Neural progenitor cell (in vitro differentiated cells): ENCODE data around the gene RPH3AL. TPM values are rescaled to one million over a fixed set of nuclear protein-coding genes. Genes with fewer than 3 reads are reported as not detected.
"Not testable (repeated sequence)": the region's sequence is repeated elsewhere in the genome, so short reads cannot be mapped to it uniquely, and the experiment has no call there.

Experiments
- DNase-seq: peaks from one replicate; pipeline ENCODE4 v3.0.0-alpha.2; 2016; ENCODE audit warnings: low spot score
- H2AFZ ChIP-seq: fragments of 200-600 bp; sonication (generic); replicated peaks from 2 replicates; pipeline ENCODE4 v1.6.1; 2016; ENCODE audit warnings: antibody characterized with exemption
- H3F3A ChIP-seq: fragments of 200-600 bp; sonication (generic); 2 replicates; pipeline ENCODE4 v1.6.1; 2016; ENCODE audit warnings: antibody characterized with exemption, low read depth
- H3K27ac ChIP-seq: fragments of 200-600 bp; sonication (generic); 2 replicates; pipeline ENCODE4 v1.5.1; 2016; ENCODE audit warnings: mild to moderate bottlenecking
- H3K27me3 ChIP-seq: fragments of 200-600 bp; sonication (generic); 2 replicates; pipeline ENCODE4 v1.6.1; 2016; ENCODE audit warnings: mild to moderate bottlenecking, moderate library complexity
- H3K36me3 ChIP-seq: fragments of 200-600 bp; sonication (generic); 2 replicates; pipeline ENCODE4 v1.5.1; 2016
- H3K4me1 ChIP-seq: fragments of 200-600 bp; sonication (generic); 2 replicates; pipeline ENCODE4 v1.6.1; 2016; ENCODE audit warnings: mixed run types
- H3K4me2 ChIP-seq: fragments of 200-600 bp; sonication (generic); 2 replicates; pipeline ENCODE4 v1.6.1; 2016
- H3K4me3 ChIP-seq: fragments of 200-600 bp; sonication (generic); 2 replicates; pipeline ENCODE4 v1.5.1; 2016
- H3K79me2 ChIP-seq: fragments of 200-600 bp; sonication (generic); 2 replicates; pipeline ENCODE4 v1.6.1; 2016; ENCODE audit warnings: low read depth
- H3K9ac ChIP-seq: fragments of 200-600 bp; sonication (generic); 2 replicates; pipeline ENCODE4 v1.6.1; 2016
- H3K9me3 ChIP-seq: fragments of 200-600 bp; sonication (generic); 2 replicates; pipeline ENCODE4 v1.5.1; 2016; ENCODE audit warnings: low read depth
- H4K20me1 ChIP-seq: fragments of 200-600 bp; sonication (generic); 2 replicates; pipeline ENCODE4 v1.6.1; 2016; ENCODE audit warnings: low read depth
- H3K27ac Mint-ChIP-seq: 3 replicates; pipeline ENCODE4 v1.8.0; 2021; ENCODE audit warnings: mixed read lengths
- H3K27me3 Mint-ChIP-seq: 2 replicates; pipeline ENCODE4 v1.8.0; 2022; ENCODE audit warnings: low read depth, mild to moderate bottlenecking, inconsistent platforms, moderate library complexity, mixed read lengths; ENCODE audit not compliant: insufficient read depth
- H3K36me3 Mint-ChIP-seq: 3 replicates; pipeline ENCODE4 v1.8.0; 2021; ENCODE audit warnings: mixed read lengths
- H3K4me1 Mint-ChIP-seq: 3 replicates; pipeline ENCODE4 v1.8.0; 2021; ENCODE audit warnings: mixed read lengths
- H3K4me3 Mint-ChIP-seq: 3 replicates; pipeline ENCODE4 v1.8.0; 2021; ENCODE audit warnings: mild to moderate bottlenecking, moderate library complexity, mixed read lengths
- H3K9me3 Mint-ChIP-seq: 3 replicates; pipeline ENCODE4 v1.8.0; 2020; ENCODE audit warnings: mixed read lengths
- CTCF ChIP-seq: fragments of 200-600 bp; sonication (generic); IDR thresholded peaks from 2 replicates; pipeline ENCODE4 v1.5.1; 2017; ENCODE audit warnings: antibody characterized with exemption, mild to moderate bottlenecking
- EZH2 ChIP-seq: fragments of 200-600 bp; sonication (generic); IDR thresholded peaks from 2 replicates; pipeline ENCODE4 v1.6.1; 2017; ENCODE audit warnings: antibody characterized with exemption, mild to moderate bottlenecking, moderate library complexity
- EZH2phosphoT487 ChIP-seq: fragments of 200-600 bp; sonication (generic); IDR thresholded peaks from 2 replicates; pipeline ENCODE4 v1.6.1; 2017; ENCODE audit warnings: antibody characterized with exemption
- total RNA-seq: library from RNA; depleted of rRNA; stranded (reverse); fragments of >200 nt; gene quantifications from 2 replicates; pipeline ENCODE4 v1.2.3, GENCODE V29; 2015; ENCODE audit warnings: low replicate concordance

RPH3AL gene
- total RNA-seq, 1 donor from 2014 or later, result 7.5 TPM

- H3K27ac Mint-ChIP-seq, result peak overlapping the region; percentile 37
- H3K4me2 ChIP-seq, result no peak overlapping the region
- H3K4me3 ChIP-seq, result no peak overlapping the region
- H4K20me1 ChIP-seq, result no peaks in the 10 kb centered on the region
- peaks cover 5% of the 10 kb centered on the region for H3K9me3 Mint-ChIP-seq
- H2AFZ ChIP-seq, result no peak overlapping the region
- no peaks in the 10 kb centered on the region for H3K27me3 ChIP-seq
- H3K9ac ChIP-seq, result no peak overlapping the region
- no peak overlapping the region for H3K4me3 Mint-ChIP-seq
- H3K36me3 ChIP-seq, result no peaks in the 10 kb centered on the region
- no peaks in the 10 kb centered on the region for H3K4me1 Mint-ChIP-seq
- peaks cover 12% of the 10 kb centered on the region for H3K27me3 Mint-ChIP-seq
- no peaks in the 10 kb centered on the region for H3K9me3 ChIP-seq
- no peak overlapping the region for H3K27ac ChIP-seq
- H3K36me3 Mint-ChIP-seq, result no peaks in the 10 kb centered on the region
- DNase-seq, result no peak
- no peaks in the 10 kb centered on the region for H3F3A ChIP-seq
- H3K4me1 ChIP-seq, result no peaks in the 10 kb centered on the region
- TF ChIP-seq EZH2phosphoT487 (no peak), EZH2 (no peak), CTCF (no peak)
- H3K79me2 ChIP-seq, result no peaks in the 10 kb centered on the region
Measured at GRCh38 chr17:246226-246625, 106.4 kb downstream of the RPH3AL start.

- no peaks in the 10 kb centered on the region for H3K27me3 ChIP-seq
- H3K36me3 ChIP-seq, result no peaks in the 10 kb centered on the region
- Mint-ChIP-seq H3K27ac (no peak overlapping the region), H3K4me3 (no peak overlapping the region), H3K27me3 (peaks cover 12% of the 10 kb centered on the region), H3K36me3 (no peaks in the 10 kb centered on the region), H3K4me1 (no peaks in the 10 kb centered on the region), H3K9me3 (peaks cover 5% of the 10 kb centered on the region)
- no peaks in the 10 kb centered on the region for H4K20me1 ChIP-seq
- H3K9ac ChIP-seq, result no peak overlapping the region
- no peak overlapping the region for H3K4me3 ChIP-seq
- no peak for TF ChIP-seq EZH2
- TF ChIP-seq CTCF, result no peak
- TF ChIP-seq EZH2phosphoT487, result no peak
- H3K79me2 ChIP-seq, result no peaks in the 10 kb centered on the region
- H3K4me2 ChIP-seq, result no peak overlapping the region
- no peaks in the 10 kb centered on the region for H3K9me3 ChIP-seq
- H3K27ac ChIP-seq, result no peak overlapping the region
- H3F3A ChIP-seq, result no peaks in the 10 kb centered on the region
- no peak overlapping the region for H2AFZ ChIP-seq
- no peaks in the 10 kb centered on the region for H3K4me1 ChIP-seq
- DNase-seq, result no peak
Measured at GRCh38 chr17:245611-246010, 107.0 kb downstream of the RPH3AL start.

GRCh38 chr17:245020-245419, 107.6 kb downstream of the RPH3AL start:
- no peak overlapping the region for H3K27ac ChIP-seq
- no peak overlapping the region for H3K4me3 ChIP-seq
- no peaks in the 10 kb centered on the region for H3K4me1 ChIP-seq
- no peaks in the 10 kb centered on the region for H3K27me3 ChIP-seq
- no peaks in the 10 kb centered on the region for H3K79me2 ChIP-seq
- Mint-ChIP-seq H3K9me3 (peaks cover 5% of the 10 kb centered on the region), H3K27ac (no peak overlapping the region), H3K4me1 (no peaks in the 10 kb centered on the region), H3K4me3 (peak overlapping the region; percentile 2), H3K36me3 (no peaks in the 10 kb centered on the region), H3K27me3 (peaks cover 12% of the 10 kb centered on the region)
- H3K36me3 ChIP-seq, result no peaks in the 10 kb centered on the region
- H3K4me2 ChIP-seq, result no peak overlapping the region
- TF ChIP-seq CTCF (no peak), EZH2 (no peak), EZH2phosphoT487 (no peak)
- H3F3A ChIP-seq, result no peaks in the 10 kb centered on the region
- DNase-seq, result no peak
- H3K9ac ChIP-seq, result no peak overlapping the region
- no peaks in the 10 kb centered on the region for H3K9me3 ChIP-seq
- H2AFZ ChIP-seq, result no peak overlapping the region
- no peaks in the 10 kb centered on the region for H4K20me1 ChIP-seq

GRCh38 chr17:243924-244323, 108.7 kb downstream of the RPH3AL start:
- H3F3A ChIP-seq, H3K9me3 Mint-ChIP-seq, H3K4me1 ChIP-seq, H3K36me3 Mint-ChIP-seq, H3K36me3 ChIP-seq, H3K9ac ChIP-seq, H3K4me1 Mint-ChIP-seq, H3K27ac ChIP-seq, H3K9me3 ChIP-seq, H3K4me2 ChIP-seq, DNase-seq, H4K20me1 ChIP-seq, H3K27ac Mint-ChIP-seq, H3K79me2 ChIP-seq, H3K4me3 ChIP-seq, H3K27me3 ChIP-seq, H2AFZ ChIP-seq, H3K4me3 Mint-ChIP-seq: not testable (repeated sequence)
- H3K27me3 Mint-ChIP-seq, result peaks cover 12% of the 10 kb centered on the region
